DOHH2 (cell line): ENCODE data around the gene PITPNC1.

Source experiments
- CTCF ChIP-seq: fragments of 200-600 bp; sonication (generic); IDR thresholded peaks from one replicate; pipeline ENCODE4 v1.5.1; 2014; ENCODE audit warnings: antibody characterized with exemption, mild to moderate bottlenecking, low read depth, low read length; ENCODE audit not compliant: poor library complexity, severe bottlenecking
- EZH2phosphoT487 ChIP-seq: fragments of 200-600 bp; sonication (generic); IDR thresholded peaks from 2 replicates; pipeline ENCODE4 v1.6.1; 2017; ENCODE audit warnings: borderline replicate concordance, mild to moderate bottlenecking, antibody characterized with exemption, low read length, moderate library complexity, mixed read lengths

GRCh38 chr17:67412032-67412431 is 35.0 kb downstream of the PITPNC1 start:
- TF ChIP-seq CTCF (no peak), EZH2phosphoT487 (no peak)
